ENCODE results near the gene AKAP3.

The AKAP3 gene

GRCh38 chr12:4595881-4596280 lies 53.0 kb downstream of the AKAP3 start:
- no peak for DNase-seq (ENCODE audit: low read depth in 2 of 2)

- no peak for DNase-seq (ENCODE audit: low read depth in 2 of 2)
Observed at GRCh38 chr12:4591180-4591687, 57.6 kb downstream of the AKAP3 start.

- no peak for DNase-seq (ENCODE audit: low read depth in 2 of 2)
Observed at GRCh38 chr12:4589941-4590340, 58.9 kb downstream of the AKAP3 start.

GRCh38 chr12:4588916-4589315 lies 59.9 kb downstream of the AKAP3 start:
- DNase-seq (ENCODE audit: low read depth in 2 of 2): no peak

- DNase-seq (ENCODE audit: low read depth in 2 of 2): no peak
Observed at GRCh38 chr12:4587108-4587507, 61.7 kb downstream of the AKAP3 start.

- no peak for DNase-seq (ENCODE audit: low read depth in 2 of 2)
Observed at GRCh38 chr12:4586500-4586899, 62.4 kb downstream of the AKAP3 start.

- no peak for DNase-seq (ENCODE audit: low read depth in 2 of 2)
Observed at GRCh38 chr12:4584896-4585295, 64.0 kb downstream of the AKAP3 start.

GRCh38 chr12:4584281-4584680 lies 64.6 kb downstream of the AKAP3 start:
- DNase-seq (ENCODE audit: low read depth in 2 of 2): no peak

- DNase-seq (ENCODE audit: low read depth in 2 of 2): no peak
Observed at GRCh38 chr12:4580281-4580688, 68.6 kb downstream of the AKAP3 start.

- DNase-seq (ENCODE audit: low read depth in 2 of 2): no peak
Observed at GRCh38 chr12:4579305-4580102, 69.3 kb downstream of the AKAP3 start.

- no peak for DNase-seq (ENCODE audit: low read depth in 2 of 2)
Observed at GRCh38 chr12:4572680-4573079, 76.2 kb downstream of the AKAP3 start.

GRCh38 chr12:4569261-4569660 lies 79.6 kb downstream of the AKAP3 start:
- no peak for DNase-seq (ENCODE audit: low read depth in 2 of 2)

- DNase-seq (ENCODE audit: low read depth in 2 of 2): no peak
Observed at GRCh38 chr12:4567073-4567881, 81.6 kb downstream of the AKAP3 start.

GRCh38 chr12:4566474-4566873 lies 82.4 kb downstream of the AKAP3 start:
- DNase-seq (ENCODE audit: low read depth in 2 of 2): no peak

All from stimulated activated CD8-positive, alpha-beta memory T cell treated with anti-CD3 and anti-CD28 coated beads, Interleukin-7, amount 100 ng/mL, for 4 hours (primary cell).